ENCODE data around the gene ZFHX3. TPM values are rescaled to one million over a fixed set of nuclear protein-coding genes. Genes with fewer than 3 reads are reported as not detected.

Gene ZFHX3
- total RNA-seq, 1 experiment from 2014 or later: 2.0 TPM

DNA sequence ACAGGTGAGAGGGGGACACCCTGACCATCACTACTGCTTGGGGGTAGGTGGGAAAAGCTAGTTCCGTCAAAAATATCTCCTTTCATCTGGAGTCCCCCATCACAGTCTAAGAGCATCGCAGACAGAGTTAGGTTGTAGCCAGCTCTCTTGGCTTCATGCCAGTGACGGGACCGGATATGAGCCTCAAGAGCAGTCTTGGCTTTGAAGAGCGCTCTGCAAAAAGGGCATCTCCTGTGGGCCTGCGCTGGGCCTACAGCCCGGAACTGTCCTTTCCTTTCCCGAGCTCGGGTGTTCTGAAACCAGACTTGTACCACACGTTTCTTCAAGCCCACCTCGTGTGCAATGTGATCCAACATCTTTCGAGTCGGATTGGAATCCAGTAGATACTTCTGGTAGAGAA lies 253.6 kb downstream of the ZFHX3 start:
- DNase-seq (ENCODE audit: low read depth): no peak

DNA sequence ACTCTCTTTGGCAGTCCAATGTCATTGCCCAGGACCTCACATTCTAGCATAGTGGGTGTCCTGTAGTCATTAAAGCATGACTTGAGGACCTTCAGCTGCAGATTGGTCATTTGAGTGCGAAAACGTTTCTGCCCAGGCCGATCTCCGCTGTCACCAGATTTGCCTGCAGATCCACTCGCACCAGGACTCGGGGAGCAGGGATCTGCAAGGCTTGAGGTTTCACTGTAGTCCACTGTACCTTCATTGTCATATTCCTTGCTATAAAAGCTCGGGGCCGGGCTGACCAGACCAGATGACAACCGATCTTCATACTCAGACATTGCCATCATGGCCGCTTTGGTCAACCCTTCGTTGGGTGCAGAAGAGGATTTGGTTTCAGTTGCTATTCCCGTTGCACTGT lies 254.2 kb downstream of the ZFHX3 start:
- DNase-seq (ENCODE audit: low read depth): no peak

DNA sequence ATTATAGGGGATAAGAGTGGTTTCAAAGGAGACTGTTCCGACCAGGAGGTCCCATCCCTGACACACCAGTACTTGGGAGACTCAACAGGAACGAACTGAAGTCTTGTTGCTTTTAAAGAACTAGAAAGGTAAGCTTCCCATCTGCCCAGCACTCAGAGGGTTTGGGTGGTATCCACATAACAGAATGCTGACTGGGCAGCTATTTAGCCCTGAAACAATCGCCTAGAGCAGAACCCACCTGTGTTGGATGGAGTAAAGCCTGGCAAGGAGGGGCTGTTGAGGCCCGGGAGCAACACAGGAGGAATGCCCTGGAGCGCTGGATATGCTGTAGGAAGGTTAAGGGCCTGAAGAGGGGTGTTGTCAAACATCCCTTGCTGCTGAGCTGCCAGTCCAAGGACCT lies 254.9 kb downstream of the ZFHX3 start:
- DNase-seq (ENCODE audit: low read depth): no peak

DNA sequence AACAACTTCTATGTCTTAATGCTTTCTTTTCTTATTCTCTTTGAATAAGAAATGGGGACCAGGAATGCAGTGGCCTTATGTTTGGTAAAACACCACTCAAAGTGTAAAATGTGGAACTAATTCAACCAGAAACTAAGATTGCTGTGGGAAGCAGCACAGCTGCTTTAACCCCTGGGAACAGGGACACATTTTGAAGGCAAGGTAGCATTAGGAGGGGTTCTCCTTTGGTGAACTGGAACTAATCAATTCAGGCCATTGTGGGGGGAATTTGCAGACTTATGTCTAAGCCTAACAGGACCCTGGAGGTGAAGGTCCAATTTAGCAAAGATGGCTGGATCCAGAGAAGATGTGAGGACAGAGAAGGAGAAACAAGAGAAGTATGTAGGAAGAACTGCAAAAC lies 256.1 kb downstream of the ZFHX3 start:
- no peak for DNase-seq (ENCODE audit: low read depth)

DNA sequence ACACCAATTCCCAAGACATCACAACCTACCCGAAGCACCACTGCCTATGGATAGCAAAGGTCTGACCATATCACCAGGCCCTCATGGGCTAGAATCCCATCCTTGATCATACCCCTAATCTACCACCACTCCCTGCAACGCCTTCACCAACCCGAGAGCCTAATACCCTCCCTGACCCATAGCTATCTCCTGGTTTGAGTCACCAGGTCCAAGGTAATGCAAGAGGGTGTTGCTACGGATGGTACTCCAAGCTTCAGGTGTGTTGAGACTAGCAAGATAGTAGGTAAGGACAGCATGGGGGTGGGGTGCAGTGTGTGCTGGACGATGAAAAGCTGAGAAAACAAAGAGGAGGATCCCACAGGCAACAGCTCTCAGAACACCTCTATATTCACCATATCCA lies 258.0 kb downstream of the ZFHX3 start:
- no peak for DNase-seq (ENCODE audit: low read depth)

DNA sequence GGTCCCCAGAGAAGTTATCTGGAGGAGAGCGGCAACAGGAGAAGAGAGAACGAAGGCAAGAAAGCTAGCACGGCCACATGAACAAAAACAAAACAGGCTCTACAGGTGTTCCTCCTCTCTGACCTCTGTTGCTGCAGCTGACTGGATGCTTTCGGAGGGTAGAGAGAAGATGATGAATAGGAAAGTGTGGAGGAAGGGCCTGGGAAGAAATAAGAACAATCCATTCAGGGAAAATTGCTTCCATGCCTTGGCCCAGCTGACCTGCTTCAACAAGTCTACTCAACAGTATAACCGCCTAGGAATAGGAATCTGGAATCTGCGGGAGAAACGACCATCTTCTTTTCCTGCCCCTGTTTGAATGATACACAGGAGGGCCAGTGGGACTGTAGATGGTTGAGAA lies 258.5 kb downstream of the ZFHX3 start:
- no peak for DNase-seq (ENCODE audit: low read depth)

DNA sequence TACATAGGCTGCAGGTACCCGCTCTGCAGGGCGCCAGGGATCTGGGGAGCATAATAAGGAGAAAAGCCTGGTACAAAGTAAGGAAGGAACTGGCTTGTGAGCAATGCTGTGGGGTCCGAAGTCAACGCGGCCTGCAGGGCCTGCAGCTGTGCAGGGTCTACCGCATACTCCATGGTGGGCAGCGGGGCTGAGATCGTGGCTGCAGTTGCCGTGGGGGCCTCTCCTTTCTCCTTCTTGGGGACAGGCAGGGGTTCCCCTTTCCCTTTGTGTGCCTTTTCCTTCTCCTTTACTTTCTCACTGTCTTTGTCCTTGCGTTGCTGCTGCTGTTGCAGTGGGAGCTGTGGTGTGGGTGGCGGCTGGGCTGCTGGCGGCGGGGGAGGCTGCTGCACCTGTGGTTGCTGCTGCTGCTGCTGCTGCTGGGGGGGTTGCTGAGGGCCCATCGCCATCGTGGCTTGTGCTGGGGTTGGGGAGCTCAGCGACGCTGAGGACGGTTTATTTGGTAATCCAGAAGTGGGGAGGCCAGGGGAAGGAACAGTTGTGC lies 259.6 kb downstream of the ZFHX3 start:
- DNase-seq (ENCODE audit: low read depth): no peak

DNA sequence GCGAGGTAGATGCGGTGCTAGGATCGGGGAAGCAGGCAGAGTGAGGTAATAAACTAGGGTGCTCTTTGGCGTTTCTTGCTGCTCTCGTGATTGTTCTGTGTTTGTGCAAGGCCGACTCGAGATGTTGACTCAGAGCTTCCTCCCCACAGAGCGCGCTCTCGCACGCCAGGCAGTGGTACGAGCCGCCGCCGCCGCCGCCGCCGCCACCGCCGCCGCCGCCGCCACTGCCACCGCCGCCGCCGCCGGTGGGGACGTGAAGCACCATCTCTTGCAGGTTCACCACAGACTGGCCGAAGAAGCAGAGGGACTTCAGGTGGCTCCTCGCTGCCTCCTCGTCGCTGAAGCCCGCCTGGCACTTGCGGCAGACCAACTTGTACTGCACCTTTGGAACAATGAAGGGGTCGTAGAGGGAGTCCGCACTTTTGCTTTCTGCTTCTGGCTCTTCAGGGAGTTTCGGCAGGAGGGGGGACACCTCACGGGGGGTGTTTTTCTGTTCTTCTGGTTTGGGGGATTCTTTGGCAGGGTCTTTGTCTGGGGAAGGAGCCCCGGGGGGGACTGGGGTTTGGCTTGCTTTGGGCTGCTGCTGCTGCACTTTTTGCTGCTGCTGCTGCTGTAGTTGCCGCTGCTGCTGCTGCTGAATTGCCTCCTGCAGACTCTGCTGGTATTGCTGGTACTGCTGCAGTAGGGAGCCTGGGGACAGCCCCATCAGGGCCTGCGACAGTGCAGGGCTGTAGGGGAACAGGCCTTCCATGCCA lies 260.2 kb downstream of the ZFHX3 start:
- DNase-seq (ENCODE audit: low read depth): peak; percentile 91

DNA sequence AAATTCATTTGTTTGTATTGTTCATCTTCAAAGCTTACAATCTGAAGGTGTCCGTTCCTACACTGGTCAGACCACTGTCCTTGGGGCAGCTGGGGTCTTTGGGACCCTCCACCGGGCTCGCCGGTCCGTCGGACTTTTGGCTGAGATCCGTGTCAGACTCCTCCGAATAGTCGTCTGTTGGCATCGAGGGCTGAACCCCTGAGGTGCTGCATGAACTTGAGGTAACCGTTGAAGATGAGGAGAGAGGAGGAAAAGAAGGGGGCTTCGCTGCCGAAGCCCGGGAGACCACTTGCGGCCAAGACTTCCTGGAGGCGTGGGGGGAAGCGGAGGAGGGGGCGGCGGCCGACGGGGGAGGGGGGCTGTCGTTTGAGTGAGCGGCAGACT lies 260.8 kb downstream of the ZFHX3 start:
- no peak for DNase-seq (ENCODE audit: low read depth)

DNA sequence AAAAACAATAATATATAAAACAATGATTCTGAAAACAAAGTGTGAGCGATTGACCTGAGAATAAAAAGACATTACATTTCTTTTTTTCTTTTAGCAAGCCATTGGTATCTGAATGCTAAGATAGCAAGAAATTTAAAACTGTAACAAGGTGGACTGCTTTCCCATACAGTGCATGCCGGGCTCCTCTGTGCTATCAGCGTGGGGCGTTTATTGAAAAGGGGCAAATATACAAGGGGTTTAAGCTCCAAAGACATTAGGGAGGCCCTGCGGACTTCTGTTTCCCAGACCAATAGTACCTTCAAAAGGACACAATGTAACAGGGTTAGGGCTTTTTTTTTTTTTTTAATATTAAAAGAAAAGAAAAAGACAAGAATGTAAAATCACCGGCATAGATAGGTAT lies 261.3 kb downstream of the ZFHX3 start:
- no peak for DNase-seq (ENCODE audit: low read depth)

DNA sequence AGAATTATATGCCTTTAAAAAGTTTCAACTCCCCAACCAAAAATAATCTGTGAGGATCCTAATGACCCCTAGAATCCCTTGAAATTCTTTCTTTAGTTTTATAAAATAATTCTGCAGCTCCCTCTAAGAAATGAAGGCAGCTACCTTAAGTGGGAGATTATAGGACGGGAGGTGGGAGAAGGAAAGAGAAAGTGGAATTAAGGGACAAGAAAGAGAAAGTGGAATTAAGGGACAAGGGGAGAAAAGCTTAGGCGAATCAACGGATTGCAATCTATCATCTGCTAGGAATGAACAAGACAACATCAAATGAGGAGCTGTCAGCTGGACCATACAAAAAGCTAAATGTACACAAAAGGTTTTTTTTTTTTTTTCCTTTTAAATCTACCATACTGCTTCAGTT lies 262.0 kb downstream of the ZFHX3 start:
- DNase-seq (ENCODE audit: low read depth): peak; percentile 23

DNA sequence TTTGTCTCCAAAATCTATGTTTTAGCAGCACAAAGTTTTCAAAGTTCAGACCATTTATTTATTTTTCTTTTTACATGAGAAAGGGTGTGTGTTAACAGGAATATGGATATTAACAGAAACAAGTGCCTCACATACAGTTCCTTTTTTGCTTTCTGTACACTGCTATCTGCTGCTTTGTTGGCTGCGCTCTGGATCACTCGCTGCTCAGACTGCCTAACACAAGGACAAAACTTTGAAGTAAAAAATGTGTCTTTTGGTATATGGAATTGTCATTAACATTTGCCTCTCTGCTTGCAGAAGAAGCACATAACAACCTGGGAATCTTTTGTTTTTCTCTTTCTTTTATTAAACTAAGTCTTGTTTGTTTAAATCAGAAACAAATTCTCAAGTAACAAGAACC lies 262.8 kb downstream of the ZFHX3 start:
- DNase-seq (ENCODE audit: low read depth): no peak

DNA sequence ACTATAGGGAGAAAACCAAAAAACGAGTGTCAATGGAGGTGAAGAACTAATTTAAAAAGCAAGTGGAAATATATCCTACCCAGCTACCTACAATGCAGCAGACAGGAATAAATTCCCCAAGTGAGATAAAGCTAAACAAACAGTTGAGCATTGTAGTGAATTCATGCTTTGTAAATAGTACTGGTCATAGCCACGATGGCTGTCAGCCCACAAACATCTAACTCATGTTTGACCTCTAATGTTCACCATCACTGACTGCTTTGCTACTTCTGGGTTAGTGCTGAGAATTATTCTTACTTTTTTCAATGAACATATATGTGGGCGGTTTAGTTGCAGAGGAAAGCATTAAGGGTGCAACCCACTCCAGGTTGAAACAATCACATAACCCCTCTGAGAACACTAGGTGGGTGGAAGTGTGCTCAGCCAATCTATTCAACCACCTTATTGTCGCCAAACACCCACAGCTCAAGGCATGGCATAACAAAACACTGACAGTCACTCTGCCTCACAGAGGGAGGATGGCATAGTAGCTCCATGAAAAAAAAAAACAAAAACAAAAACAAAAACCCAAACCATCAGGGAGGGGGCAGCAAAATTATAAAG lies 264.1 kb downstream of the ZFHX3 start:
- DNase-seq (ENCODE audit: low read depth): no peak

DNA sequence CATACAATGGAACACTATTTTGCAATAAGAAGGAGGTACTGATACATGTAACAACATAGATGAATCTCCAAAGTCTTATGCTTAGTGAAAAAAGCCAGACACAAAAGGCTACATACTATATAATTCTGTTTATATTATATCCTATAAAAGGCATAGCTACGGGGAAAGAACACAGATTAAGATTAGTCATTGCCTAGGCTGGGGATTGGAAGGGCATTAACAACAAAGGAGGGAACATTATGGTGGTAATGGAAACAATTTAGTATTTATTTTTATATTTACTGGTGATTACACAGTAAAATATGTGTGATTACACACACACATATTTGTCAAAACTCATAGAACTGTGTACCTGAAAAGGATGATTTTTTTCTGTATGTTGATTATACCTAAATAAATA lies 278.1 kb downstream of the ZFHX3 start:
- no peak for DNase-seq (ENCODE audit: low read depth)

DNA sequence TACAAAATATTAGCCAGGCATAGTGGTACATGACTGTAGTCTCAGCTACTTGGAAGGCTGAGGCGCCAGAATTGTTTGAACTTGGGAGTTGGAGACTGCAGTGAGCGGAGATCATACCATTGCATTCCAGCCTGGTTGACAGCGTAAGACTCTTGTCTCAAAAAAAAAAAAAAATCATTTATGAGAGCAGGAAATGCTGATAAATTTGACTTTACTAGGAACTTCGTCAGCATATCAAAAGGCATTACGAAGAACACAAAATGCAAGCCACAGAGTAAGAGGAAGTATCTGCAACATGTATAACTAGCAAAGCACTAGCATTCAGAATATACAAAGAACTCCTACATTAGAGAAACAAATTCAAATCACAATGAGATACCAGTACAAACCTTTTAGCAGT lies 279.3 kb downstream of the ZFHX3 start:
- DNase-seq (ENCODE audit: low read depth): no peak

DNA sequence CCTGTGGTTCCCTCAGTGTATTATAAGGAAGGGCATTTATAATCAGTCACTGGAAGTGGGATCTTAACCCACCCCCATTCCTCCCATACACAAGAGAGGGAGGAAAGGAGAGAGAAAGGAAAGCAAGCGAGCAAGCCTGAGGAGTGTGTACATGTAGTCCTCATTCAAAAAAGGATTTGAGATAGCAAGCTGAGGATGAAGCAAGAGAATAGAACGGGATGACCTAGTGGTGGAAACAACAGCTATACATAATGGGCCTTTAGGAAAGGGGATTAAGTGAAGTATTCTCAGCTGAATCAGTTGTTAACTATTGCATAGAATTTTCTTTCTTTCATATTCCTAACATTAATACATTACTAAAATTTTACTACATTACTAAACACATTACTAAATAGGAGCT lies 281.4 kb downstream of the ZFHX3 start:
- DNase-seq (ENCODE audit: low read depth): no peak

DNA sequence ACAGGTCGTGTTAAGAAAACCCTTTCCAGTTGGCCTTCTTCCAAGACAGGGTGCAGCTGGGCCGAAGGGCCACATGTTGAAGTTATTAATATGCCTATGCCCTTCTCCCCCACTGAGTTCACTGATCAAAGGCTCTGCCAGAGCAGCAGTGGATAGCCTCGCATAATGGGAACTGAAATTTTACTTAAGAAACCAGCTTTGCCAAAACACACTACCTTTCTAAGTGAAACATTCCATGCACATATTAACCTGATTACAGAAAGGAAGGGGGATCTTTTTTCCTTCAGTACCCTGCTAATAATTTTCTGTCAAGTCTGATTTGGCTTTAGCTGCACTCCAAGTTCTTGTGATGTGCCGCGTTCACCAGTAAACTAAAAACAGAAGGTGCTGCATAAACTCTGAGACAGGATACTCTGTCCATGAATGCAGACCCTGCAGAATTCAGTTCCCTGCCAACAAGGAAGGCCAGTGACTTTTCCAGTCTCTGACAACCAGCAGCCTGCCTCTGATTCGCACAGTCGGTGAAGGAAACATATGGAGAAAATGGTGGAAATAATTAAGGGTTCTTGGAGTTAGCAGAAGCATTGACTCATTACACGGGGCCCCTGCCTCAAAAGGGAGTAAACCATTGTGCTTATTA lies 283.8 kb downstream of the ZFHX3 start:
- no peak for DNase-seq (ENCODE audit: low read depth)

DNA sequence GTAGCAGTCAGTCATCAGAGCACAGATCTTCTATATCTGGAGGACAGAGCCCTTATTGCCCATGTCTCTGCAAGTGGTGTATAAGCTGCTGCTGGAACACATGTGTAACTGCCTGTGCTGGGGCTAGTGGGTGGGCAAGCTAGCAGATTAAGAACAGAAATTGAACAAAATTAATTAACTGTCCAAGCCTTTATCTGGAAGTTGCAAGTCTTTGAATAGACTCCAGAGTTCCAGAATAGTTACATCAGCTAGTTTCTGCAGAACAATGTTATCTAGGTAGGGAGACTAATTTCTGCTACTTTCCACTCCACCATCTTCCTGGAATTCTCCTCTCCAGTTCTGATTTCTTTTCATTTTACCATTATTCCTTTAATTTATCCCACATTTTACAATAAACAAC lies 287.3 kb downstream of the ZFHX3 start:
- DNase-seq (ENCODE audit: low read depth): no peak

DNA sequence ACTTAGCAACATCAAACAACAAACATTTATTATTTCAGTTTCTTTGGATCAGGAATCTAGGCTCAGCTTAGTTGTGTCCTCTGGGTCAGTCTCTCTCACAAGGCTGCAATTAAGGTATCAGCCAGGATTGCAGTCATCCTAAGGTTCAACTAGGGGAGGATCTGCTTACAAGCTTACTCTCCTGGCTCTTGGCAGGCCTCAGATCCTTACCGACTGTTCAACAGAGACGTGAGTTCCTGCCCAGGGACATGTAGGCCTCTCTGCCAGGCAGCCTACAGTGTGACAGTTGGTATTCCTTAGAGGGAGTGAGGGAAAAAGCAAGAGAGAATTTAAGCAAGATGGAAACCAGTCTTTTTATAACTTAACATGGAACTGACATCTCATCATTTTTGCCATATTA lies 294.0 kb downstream of the ZFHX3 start:
- DNase-seq (ENCODE audit: low read depth): no peak

DNA sequence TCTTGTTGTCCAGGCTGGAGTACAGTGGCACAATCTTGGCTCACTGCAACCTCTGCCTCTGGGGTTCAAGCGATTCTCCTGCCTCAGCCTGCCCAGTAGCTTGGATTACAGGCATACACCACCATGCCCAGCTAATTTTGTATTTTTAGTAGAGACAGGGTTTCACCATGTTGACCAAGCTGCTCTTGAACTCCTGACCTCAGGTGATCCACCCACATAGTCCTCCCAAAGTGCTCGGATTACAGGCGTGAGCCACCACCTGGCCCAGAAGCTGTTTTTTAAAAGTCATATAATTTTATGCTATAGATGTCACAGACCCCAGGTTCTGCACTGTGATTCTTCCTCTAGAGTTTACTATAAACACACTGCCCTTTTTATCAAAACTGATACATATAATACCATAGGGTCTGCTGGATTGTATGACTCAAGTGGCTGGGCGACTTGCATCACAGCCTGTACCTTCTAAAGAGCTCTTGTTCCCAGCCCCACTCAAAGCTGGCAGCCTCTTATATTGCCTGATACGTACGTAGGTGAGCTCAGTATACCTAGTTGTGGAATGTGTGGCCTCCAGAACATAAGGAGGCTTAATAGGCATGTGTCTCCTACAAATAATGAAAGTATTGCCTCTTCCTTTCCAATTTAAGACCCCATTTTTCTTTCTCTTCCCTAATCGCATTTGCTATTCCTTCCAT lies 295.8 kb downstream of the ZFHX3 start:
- DNase-seq (ENCODE audit: low read depth): no peak

DNA sequence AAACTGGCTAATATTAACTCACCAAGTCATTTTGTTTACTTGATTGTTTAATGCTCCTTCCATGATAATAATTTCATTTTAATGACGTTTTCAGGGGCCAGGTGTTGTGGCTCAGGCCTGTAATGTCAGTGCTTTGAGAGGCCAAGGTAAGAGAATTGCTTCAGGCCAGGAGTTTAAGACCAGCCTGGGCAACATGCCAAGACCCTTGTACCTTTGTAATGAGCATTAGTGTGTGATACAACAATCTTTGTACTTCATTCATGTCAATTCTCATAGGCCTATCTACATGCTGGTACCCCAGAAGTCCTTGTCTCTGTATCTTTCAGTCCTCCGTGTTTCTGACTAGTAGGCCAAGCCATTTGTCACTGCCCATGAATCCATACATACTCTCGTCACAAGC lies 296.9 kb downstream of the ZFHX3 start:
- DNase-seq (ENCODE audit: low read depth): no peak

DNA sequence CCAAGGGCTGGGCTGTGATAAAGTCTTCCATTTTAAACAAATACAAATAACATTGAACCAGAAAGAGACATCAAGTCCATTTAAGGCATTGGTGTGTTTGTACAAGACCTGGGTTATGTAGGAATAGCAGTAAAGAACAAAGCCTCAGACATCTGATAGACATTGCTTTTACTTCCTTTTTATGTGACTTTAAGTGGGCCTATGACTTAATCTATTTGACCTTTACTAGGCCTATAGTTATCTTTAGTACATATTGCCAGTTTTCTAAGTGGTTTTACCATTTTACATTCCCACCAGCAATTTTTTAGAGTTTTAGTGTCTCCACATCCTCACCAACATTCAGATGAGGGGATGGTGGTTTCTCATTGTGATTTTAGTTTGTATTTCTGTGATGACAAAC lies 298.8 kb downstream of the ZFHX3 start:
- DNase-seq (ENCODE audit: low read depth): no peak
